Mesothelial cell of epicardium (in vitro differentiated cells): ENCODE results near the gene CNTNAP1. TPM values are rescaled to one million over a fixed set of nuclear protein-coding genes. Genes with fewer than 3 reads are reported as not detected.
A peak's percentile ranks its signal among the peaks of the same experiment; 100 is the strongest.

Source experiments
- DNase-seq, 2 experiments: peaks; one replicate each; pipeline ENCODE4 v3.0.0; 2021; ENCODE audit warnings: low spot score in 2 of 2; ENCODE audit not compliant: unreplicated experiment in 2 of 2
- H3K27ac Mint-ChIP-seq: 2 replicates; pipeline ENCODE4 v1.8.0; 2021; ENCODE audit warnings: mixed read lengths
- H3K27me3 Mint-ChIP-seq: 2 replicates; pipeline ENCODE4 v1.8.0; 2021; ENCODE audit warnings: low read depth, mixed read lengths
- H3K36me3 Mint-ChIP-seq: 2 replicates; pipeline ENCODE4 v1.8.0; 2021; ENCODE audit warnings: mixed read lengths
- H3K4me1 Mint-ChIP-seq: 2 replicates; pipeline ENCODE4 v1.8.0; 2021; ENCODE audit warnings: mixed read lengths
- H3K4me3 Mint-ChIP-seq: 2 replicates; pipeline ENCODE4 v1.8.0; 2021; ENCODE audit warnings: mild to moderate bottlenecking, moderate library complexity, mixed read lengths
- H3K9me3 Mint-ChIP-seq: 2 replicates; pipeline ENCODE4 v1.8.0; 2021; ENCODE audit warnings: mixed read lengths
- microRNA-seq: library from miRNA; unstranded; fragments of <30 nt; microRNA quantifications from one replicate; pipeline ENCODE4 v1.2.0, GENCODE V29; 2021; ENCODE audit warnings: inconsistent platforms, mixed read lengths
- total RNA-seq: library from RNA; stranded (reverse); gene quantifications from 3 replicates; pipeline ENCODE4 v1.2.1, GENCODE V29; 2021
- TF ChIP-seq, protein P1 (sequence below): fragments of 200-600 bp; sonication (generic); IDR thresholded peaks from one replicate; pipeline ENCODE4 v1.5.0; 2021; ENCODE audit warnings: antibody characterized with exemption; ENCODE audit not compliant: unreplicated experiment

Gene CNTNAP1
- total RNA-seq, 1 donor from 2014 or later: 23.1 TPM

DNA sequence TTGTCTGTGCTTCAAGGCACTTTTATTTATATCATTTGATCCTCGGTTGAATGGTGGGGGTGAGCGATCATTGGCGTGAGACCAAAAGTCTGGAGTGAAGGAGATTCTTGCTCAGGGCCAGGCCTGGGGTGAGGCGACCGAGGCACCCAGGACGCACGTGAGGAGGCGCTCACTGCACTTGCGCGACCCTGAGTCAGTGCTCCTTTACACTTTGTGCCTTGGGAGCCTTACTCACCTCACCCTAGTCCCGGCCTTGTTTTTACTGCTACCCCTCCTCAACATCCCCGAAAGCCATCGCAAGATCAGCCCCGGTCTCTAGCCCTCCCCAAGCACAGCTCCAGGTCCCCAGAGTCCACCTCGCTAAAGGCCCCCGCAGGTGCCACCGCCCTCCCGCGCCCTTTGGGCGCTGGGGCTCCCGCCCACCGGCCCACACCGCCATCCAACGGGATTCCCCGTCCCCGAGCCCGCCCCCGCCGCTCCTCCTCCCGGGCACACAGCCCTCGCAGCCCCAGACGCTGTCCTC, 62.0 kb downstream of the CNTNAP1 start:
- no peak for DNase-seq
- TF ChIP-seq, protein P1, sequence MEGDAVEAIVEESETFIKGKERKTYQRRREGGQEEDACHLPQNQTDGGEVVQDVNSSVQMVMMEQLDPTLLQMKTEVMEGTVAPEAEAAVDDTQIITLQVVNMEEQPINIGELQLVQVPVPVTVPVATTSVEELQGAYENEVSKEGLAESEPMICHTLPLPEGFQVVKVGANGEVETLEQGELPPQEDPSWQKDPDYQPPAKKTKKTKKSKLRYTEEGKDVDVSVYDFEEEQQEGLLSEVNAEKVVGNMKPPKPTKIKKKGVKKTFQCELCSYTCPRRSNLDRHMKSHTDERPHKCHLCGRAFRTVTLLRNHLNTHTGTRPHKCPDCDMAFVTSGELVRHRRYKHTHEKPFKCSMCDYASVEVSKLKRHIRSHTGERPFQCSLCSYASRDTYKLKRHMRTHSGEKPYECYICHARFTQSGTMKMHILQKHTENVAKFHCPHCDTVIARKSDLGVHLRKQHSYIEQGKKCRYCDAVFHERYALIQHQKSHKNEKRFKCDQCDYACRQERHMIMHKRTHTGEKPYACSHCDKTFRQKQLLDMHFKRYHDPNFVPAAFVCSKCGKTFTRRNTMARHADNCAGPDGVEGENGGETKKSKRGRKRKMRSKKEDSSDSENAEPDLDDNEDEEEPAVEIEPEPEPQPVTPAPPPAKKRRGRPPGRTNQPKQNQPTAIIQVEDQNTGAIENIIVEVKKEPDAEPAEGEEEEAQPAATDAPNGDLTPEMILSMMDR: no peak
- H3K4me1 Mint-ChIP-seq: peaks cover 12% of the 10 kb centered on the region
- peaks cover 8% of the 10 kb centered on the region for H3K27me3 Mint-ChIP-seq
- H3K36me3 Mint-ChIP-seq: no peaks in the 10 kb centered on the region
- no peaks in the 10 kb centered on the region for H3K9me3 Mint-ChIP-seq
- H3K4me3 Mint-ChIP-seq: peak overlapping the region; percentile 90
- H3K27ac Mint-ChIP-seq: peak overlapping the region; percentile 96

DNA sequence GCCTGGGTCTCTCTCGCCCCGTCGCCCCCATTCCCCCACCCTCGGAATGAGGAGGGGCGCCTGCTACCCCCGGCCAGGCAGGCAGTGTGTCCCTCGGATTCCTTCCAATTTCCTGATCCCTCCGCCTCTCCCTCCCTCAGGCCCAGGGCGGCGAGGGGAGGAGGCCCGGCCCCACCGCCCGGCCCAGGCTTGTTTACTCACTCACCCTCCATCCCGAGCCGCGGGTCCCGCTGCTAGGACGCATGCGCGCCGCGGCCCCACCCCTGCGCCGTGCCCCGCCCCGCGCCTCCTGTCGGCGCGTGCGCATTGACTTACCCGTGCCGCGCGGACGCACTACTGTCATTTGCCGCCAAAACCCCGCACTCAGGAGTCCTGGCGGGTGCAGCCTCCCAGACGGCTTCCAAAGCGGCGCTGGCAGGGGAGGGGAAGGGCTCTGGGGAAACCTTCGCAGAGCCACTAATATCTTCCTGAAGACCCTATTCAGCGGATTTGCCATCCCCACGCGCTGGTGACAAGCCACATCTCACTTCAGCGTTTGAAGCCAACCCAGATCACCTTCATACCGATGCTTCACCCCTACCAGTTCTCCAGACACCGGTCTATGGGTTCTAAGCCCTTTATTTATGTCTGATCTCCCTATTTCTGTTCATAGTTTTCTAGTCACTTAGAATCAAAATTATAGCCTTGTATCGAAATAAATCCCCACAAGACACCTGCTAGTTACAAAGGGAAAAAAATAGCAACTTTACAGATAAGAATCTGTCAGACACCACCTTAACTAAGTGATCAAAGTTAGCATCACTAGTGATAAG, 62.7 kb downstream of the CNTNAP1 start, which contains the start of gene EZH1:
Gene EZH1, minus strand, starts transcription at position 235 of the 812 bp plus-strand sequence. CDS start 16,099 bp downstream, outside the sequence.
- TF ChIP-seq, protein P1: no peak
- H3K4me1 Mint-ChIP-seq: peaks cover 12% of the 10 kb centered on the region
- peaks cover 8% of the 10 kb centered on the region for H3K27me3 Mint-ChIP-seq
- DNase-seq: peak; percentile 92 to 96
- H3K27ac Mint-ChIP-seq: peak within 1 kb of the TSS; percentile 96
- H3K4me3 Mint-ChIP-seq: peak within 1 kb of the TSS; percentile 90
- no peaks in the 10 kb centered on the region for H3K9me3 Mint-ChIP-seq
- H3K36me3 Mint-ChIP-seq: no peaks in the 10 kb centered on the region

DNA sequence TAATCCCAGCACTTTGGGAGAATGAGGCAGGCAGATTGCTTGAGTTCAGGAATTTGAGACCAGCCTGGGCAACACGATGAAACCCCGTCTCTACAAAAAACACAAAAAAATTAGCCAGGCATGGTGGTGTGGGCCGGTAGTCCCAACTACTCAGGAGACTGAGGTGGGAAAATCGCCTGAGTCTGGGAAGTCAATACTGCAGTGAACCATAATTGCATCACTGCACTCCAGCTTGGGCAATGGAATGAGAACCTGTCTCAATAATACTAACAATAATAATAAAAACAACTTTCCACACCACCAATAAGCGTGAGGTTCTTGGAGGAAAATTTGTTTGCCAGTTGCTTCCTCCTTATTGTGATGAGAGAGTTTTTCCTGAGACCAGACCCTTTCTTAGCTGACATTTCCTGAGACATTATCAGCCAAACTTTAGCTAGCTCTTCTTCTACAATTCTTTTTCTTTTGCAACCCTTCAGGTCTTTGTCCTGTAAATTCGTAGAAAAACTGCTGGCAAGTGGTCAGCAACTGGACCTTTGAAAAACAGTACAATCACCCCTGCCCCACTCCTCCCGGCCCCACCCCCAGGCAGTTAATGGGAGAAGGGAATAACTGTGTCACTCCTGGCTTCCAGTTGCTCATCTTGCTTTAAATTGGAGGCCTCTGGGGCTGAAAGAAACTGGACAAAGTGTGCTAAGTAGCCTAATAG, 66.0 kb downstream of the CNTNAP1 start:
- no peak for DNase-seq
- H3K9me3 Mint-ChIP-seq: no peaks in the 10 kb centered on the region
- peaks cover 12% of the 10 kb centered on the region for H3K4me1 Mint-ChIP-seq
- H3K27me3 Mint-ChIP-seq: peaks cover 16% of the 10 kb centered on the region
- H3K36me3 Mint-ChIP-seq: no peaks in the 10 kb centered on the region
- no peak overlapping the region for H3K4me3 Mint-ChIP-seq
- TF ChIP-seq, protein P1: no peak
- no peak overlapping the region for H3K27ac Mint-ChIP-seq

DNA sequence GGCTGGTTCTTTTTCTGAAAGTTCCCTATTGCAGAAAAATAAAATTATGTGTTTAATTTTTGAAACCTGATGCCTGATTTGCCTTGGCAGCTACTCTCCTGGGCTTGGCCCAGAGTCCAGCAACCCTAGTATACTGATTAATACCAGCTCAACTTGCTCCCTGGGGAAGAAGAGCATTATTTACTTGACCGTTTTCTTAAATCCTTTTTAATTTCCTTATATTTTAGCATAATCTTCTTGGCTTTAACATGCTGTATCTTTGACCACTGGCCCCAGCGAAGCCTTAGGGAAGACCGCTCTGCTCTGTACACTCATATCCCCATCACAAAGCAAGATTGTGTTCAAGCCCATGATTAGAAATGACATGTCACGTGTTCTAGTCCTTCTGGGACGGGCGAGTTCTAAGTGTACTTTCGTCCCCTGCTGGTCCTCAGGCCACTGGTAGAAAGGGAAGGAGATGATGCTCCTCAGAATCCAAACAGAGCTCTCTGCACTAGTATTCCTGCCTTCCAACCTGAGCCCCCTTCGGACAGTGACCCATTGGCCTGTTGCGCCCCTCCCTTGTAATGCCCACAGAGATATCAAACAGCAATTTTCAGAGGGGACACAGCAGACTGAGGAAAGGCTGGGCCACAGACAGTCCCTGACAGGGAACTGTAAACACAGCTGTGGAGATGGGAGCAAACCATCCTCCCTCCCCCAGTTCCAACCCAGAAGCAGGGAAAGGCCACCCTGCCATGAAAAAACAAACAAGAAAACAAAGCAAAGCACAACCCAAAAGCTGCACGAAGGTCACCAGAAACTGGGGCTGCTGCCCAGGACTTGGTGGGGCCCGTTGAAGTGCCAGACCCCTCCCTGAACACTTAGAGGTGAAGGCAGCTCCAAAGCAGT, 66.8 kb downstream of the CNTNAP1 start:
- H3K4me3 Mint-ChIP-seq: no peak overlapping the region
- DNase-seq: no peak

More for the DNA sequence above, 66.8 kb downstream of the CNTNAP1 start:
- peaks cover 6% of the 10 kb centered on the region for H3K4me1 Mint-ChIP-seq
- H3K36me3 Mint-ChIP-seq: no peaks in the 10 kb centered on the region
- no peak overlapping the region for H3K27ac Mint-ChIP-seq
- no peaks in the 10 kb centered on the region for H3K9me3 Mint-ChIP-seq
- peaks cover 16% of the 10 kb centered on the region for H3K27me3 Mint-ChIP-seq
- TF ChIP-seq, protein P1: no peak

Small RNA genes within 50 kb of the gene (microRNA-seq; reads per million reads assigned to microRNA genes)
- gene MIR6780A: 1.8 reads per million

Other genes with a start within 250 kb of the CNTNAP1 start
- 60.4 to 65.6 TPM (median 65.6 TPM) in 3 replicates for gene ATP6V0A1, start 223.7 kb upstream of the CNTNAP1 start, total RNA-seq
- 31.0 to 31.9 TPM (median 31.5 TPM) in 3 replicates for gene NAGLU, start 146.3 kb upstream of the CNTNAP1 start, total RNA-seq
- gene HSD17B1, start 129.6 kb upstream of the CNTNAP1 start, total RNA-seq: 1.6 to 3.0 TPM (median 2.2 TPM) in 3 replicates
- 60.7 to 62.0 TPM (median 61.4 TPM) in 3 replicates for gene COASY, start 120.4 kb upstream of the CNTNAP1 start, total RNA-seq
- gene MLX, start 115.4 kb upstream of the CNTNAP1 start, total RNA-seq: 26.1 to 27.8 TPM (median 27.0 TPM) in 3 replicates
- 8.3 to 9.8 TPM (median 9.7 TPM) in 3 replicates for gene PSMC3IP, start 104.8 kb upstream of the CNTNAP1 start, total RNA-seq
- 77.7 to 79.1 TPM (median 77.8 TPM) in 3 replicates for gene RETREG3, start 73.2 kb upstream of the CNTNAP1 start, total RNA-seq
- gene TUBG1, start 72.8 kb upstream of the CNTNAP1 start, total RNA-seq: 35.0 to 42.9 TPM (median 38.4 TPM) in 3 replicates
- 30.6 to 33.7 TPM (median 33.4 TPM) in 3 replicates for gene TUBG2, start 23.2 kb upstream of the CNTNAP1 start, total RNA-seq
- 35.9 to 38.2 TPM (median 37.8 TPM) in 3 replicates for gene PLEKHH3, start 5.5 kb upstream of the CNTNAP1 start, total RNA-seq
- gene CCR10, start 688 bp upstream of the CNTNAP1 start, total RNA-seq: 2.0 to 2.3 TPM (median 2.1 TPM) in 3 replicates
- gene EZH1, start 62.5 kb downstream of the CNTNAP1 start, total RNA-seq: 38.4 to 45.1 TPM (median 42.5 TPM) in 3 replicates
- gene RAMP2, start 78.7 kb downstream of the CNTNAP1 start, total RNA-seq: 19.5 to 22.3 TPM (median 21.6 TPM) in 3 replicates
- 59.4 to 65.0 TPM (median 64.9 TPM) in 3 replicates for gene VPS25, start 90.9 kb downstream of the CNTNAP1 start, total RNA-seq
- 1.3 to 1.8 TPM (median 1.7 TPM) in 3 replicates for gene WNK4, start 98.1 kb downstream of the CNTNAP1 start, total RNA-seq
- 52.4 to 57.4 TPM (median 54.3 TPM) in 3 replicates for gene COA3, start 116.2 kb downstream of the CNTNAP1 start, total RNA-seq
- gene CNTD1, start 116.3 kb downstream of the CNTNAP1 start, total RNA-seq: 0.09 to 0.14 TPM in 2 of 3 replicates, not detected in the other
- gene BECN1, start 141.8 kb downstream of the CNTNAP1 start, total RNA-seq: 54.5 to 55.8 TPM (median 55.2 TPM) in 3 replicates
- gene PSME3, start 150.9 kb downstream of the CNTNAP1 start, total RNA-seq: 88.7 to 92.8 TPM (median 92.0 TPM) in 3 replicates
- gene AOC2, start 162.0 kb downstream of the CNTNAP1 start, total RNA-seq: 3.0 to 3.8 TPM (median 3.4 TPM) in 3 replicates
- 1.5 to 2.3 TPM (median 1.9 TPM) in 3 replicates for gene AOC3, start 168.7 kb downstream of the CNTNAP1 start, total RNA-seq
- gene G6PC1, start 218.3 kb downstream of the CNTNAP1 start, total RNA-seq: not detected in 3 replicates